Measurements from ENCODE around the gene COL4A3. TPM values are rescaled to one million over a fixed set of nuclear protein-coding genes. Genes with fewer than 3 reads are reported as not detected.

COL4A3 gene
- polyA plus RNA-seq, 2 of the 4 experiments (the other 2 are of a cell fraction), result 1.8 to 6.8 TPM

- no peak for TF ChIP-seq ZFP36 (IDR thresholded peaks at IDR 0.05; ENCODE audit: borderline replicate concordance, partially characterized antibody)
- TF ChIP-seq MAX (IDR thresholded peaks at IDR 0.05), result no peak
- no peak for TF ChIP-seq RCOR1 (IDR thresholded peaks at IDR 0.05; ENCODE audit: low read depth, low read length)
- no peak for TF ChIP-seq TP53 (CRISPR knock-in tag; IDR thresholded peaks at IDR 0.05)
Measured at GRCh38 chr2:227194219-227194618, 29.8 kb downstream of the COL4A3 start (continued).

- 84% methylated on average over 3 of the region's 3 CpGs for WGBS (ENCODE audit: missing lambda C conversion rate)
- ATAC-seq, result no peak
- H3K4me1 ChIP-seq, result no peaks in the 10 kb centered on the region
- TF ChIP-seq GATA3 (IDR thresholded peaks at IDR 0.05; ENCODE audit: borderline replicate concordance), result no peak
- no peak for DNase-seq (ENCODE audit: low read depth in 1 of 2, low spot score in 1 of 2)
- no peak overlapping the region for H3K4me2 ChIP-seq
- FAIRE-seq, result no peak
- H3K9me3 ChIP-seq, result no peaks in the 10 kb centered on the region
- ChIA-PET POLR2A (no interaction called here), CTCF (no interaction called here)
- H3K4me3 ChIP-seq, result no peak overlapping the region
- no peak overlapping the region for H3K27ac ChIP-seq
Measured at GRCh38 chr2:227198866-227199265, 34.4 kb downstream of the COL4A3 start.

GRCh38 chr2:227201771-227202170, 37.3 kb downstream of the COL4A3 start:
- ATAC-seq, result no peak
- no peaks in the 10 kb centered on the region for H3K4me1 ChIP-seq
- FAIRE-seq, result no peak
- H3K4me3 ChIP-seq, result no peak overlapping the region
- CTCF ChIA-PET, result no interaction called here
- no peak overlapping the region for H3K4me2 ChIP-seq
- no peak for DNase-seq (ENCODE audit: low read depth in 1 of 2, low spot score in 1 of 2)
- POLR2A ChIA-PET, result no interaction called here
- no peaks in the 10 kb centered on the region for H3K9me3 ChIP-seq
- H3K27ac ChIP-seq, result no peak overlapping the region
- TF ChIP-seq RFX5 (IDR thresholded peaks at IDR 0.05) (no peak), RNF2 (IDR thresholded peaks at IDR 0.05; ENCODE audit: borderline replicate concordance, low read depth) (no peak), CTCF (IDR thresholded peaks at IDR 0.05) (no peak), SREBF2 (IDR thresholded peaks at IDR 0.05) (no peak)
- 84% methylated on average over 2 of the region's 2 CpGs for WGBS (ENCODE audit: missing lambda C conversion rate)

GRCh38 chr2:227204452-227204851, 40.0 kb downstream of the COL4A3 start:
- TF ChIP-seq HES2 (IDR thresholded peaks at IDR 0.05) (no peak), GATA3 (IDR thresholded peaks at IDR 0.05; ENCODE audit: borderline replicate concordance) (no peak), NPAS2 (CRISPR knock-in tag; IDR thresholded peaks at IDR 0.05; ENCODE audit: borderline replicate concordance) (no peak)
- CTCF ChIA-PET, result interaction anchor here (0.7 to 1.3 kb wide), 2 partner anchors 34 to 91 kb away, joined by 3 to 9 read pairs; no protein-coding TSS in a partner anchor
- FAIRE-seq, result no peak
- H3K4me2 ChIP-seq, result no peak overlapping the region
- POLR2A ChIA-PET, result no interaction called here
- H3K4me3 ChIP-seq, result no peak overlapping the region
- DNase-seq (ENCODE audit: low read depth in 1 of 2, low spot score in 1 of 2), result no peak
- WGBS (ENCODE audit: missing lambda C conversion rate), result 97% methylated on average over 4 of the region's 4 CpGs
- H3K27ac ChIP-seq, result no peak overlapping the region
- H3K9me3 ChIP-seq, result no peaks in the 10 kb centered on the region
- no peak for ATAC-seq
- no peaks in the 10 kb centered on the region for H3K4me1 ChIP-seq

- ChIA-PET POLR2A (no interaction called here), CTCF (interaction anchor here (0.5 to 1.3 kb wide), 3 partner anchors 27 to 49 kb away, joined by 3 to 9 read pairs (median 4); no protein-coding TSS in a partner anchor)
- no peaks in the 10 kb centered on the region for H3K4me1 ChIP-seq
- DNase-seq (ENCODE audit: low read depth in 1 of 2, low spot score in 1 of 2) (no peak), ATAC-seq (no peak), FAIRE-seq (no peak)
- H3K9me3 ChIP-seq, result no peaks in the 10 kb centered on the region
- 58% methylated on average over 4 of the region's 4 CpGs for WGBS (ENCODE audit: missing lambda C conversion rate)
- no peak overlapping the region for H3K27ac ChIP-seq
- TF ChIP-seq BCL3 (IDR thresholded peaks at IDR 0.05), result no peak
- no peak for TF ChIP-seq RARB (CRISPR knock-in tag; IDR thresholded peaks at IDR 0.05)
- no peak for TF ChIP-seq CEBPB (IDR thresholded peaks at IDR 0.05)
- TF ChIP-seq CBX8 (IDR thresholded peaks at IDR 0.05), result no peak
- no peak for TF ChIP-seq EP300 (IDR thresholded peaks at IDR 0.05)
- TF ChIP-seq GATA3 (IDR thresholded peaks at IDR 0.05; ENCODE audit: borderline replicate concordance), result no peak
- TF ChIP-seq RNF2 (IDR thresholded peaks at IDR 0.05; ENCODE audit: borderline replicate concordance, low read depth), result no peak
- no peak for TF ChIP-seq E2F6 (IDR thresholded peaks at IDR 0.05; ENCODE audit: borderline replicate concordance, low read depth)
- TF ChIP-seq JUNB (IDR thresholded peaks at IDR 0.05), result no peak
- no peak for TF ChIP-seq HES2 (IDR thresholded peaks at IDR 0.05)
- no peak overlapping the region for H3K4me3 ChIP-seq
- H3K4me2 ChIP-seq, result no peak overlapping the region
Measured at GRCh38 chr2:227205701-227206100, 41.3 kb downstream of the COL4A3 start.
